HepG2 (cell line): Measurements from ENCODE around the gene BIRC2. TPM values are rescaled to one million over a fixed set of nuclear protein-coding genes. Genes with fewer than 3 reads are reported as not detected.

ENCODE experiments used
- ATAC-seq: fragments of 200-7000 bp; cut with Tn5 transposase; 3 replicates; pipeline ENCODE4 v1.9.1; 2020; ENCODE audit warnings: mild to moderate bottlenecking, moderate library complexity
- BruUV-seq: library from RNA; stranded (reverse); fragments of 400-500 nt; replicated peaks from 2 replicates; lab custom pipeline; 2021; lab: Mats Ljungman, UMichigan
- CTCF ChIA-PET: fragments of 300-600 bp; formaldehyde crosslinking; extraction: SDS; loops from one replicate; lab custom pipeline; 2021; ENCODE audit warnings: low total read pairs, inconsistent platforms, low intra/inter-chr PET ratio; lab: Yijun Ruan, JAX
- POLR2A ChIA-PET: fragments of 350-600 bp; sonication (Branson Sonifier 250); formaldehyde crosslinking; loops from one replicate; lab custom pipeline; 2020; ENCODE audit warnings: antibody characterized with exemption, inconsistent platforms; lab: Yijun Ruan, JAX
- DNase-seq: peaks from one replicate; pipeline ENCODE4 v3.0.0-alpha.2; 2015; ENCODE audit warnings: low spot score
- FAIRE-seq: peaks from 3 replicates; lab custom pipeline; 2011; peaks lifted over from hg19 to GRCh38; lab: Jason Lieb, UNC
- H2AFZ ChIP-seq: one replicate; pipeline ENCODE4 v1.6.1; 2011; ENCODE audit warnings: low read length, inconsistent platforms
- H3K27ac ChIP-seq: fragments of 300-600 bp; 3 replicates; pipeline ENCODE4 v1.8.0; 2011; ENCODE audit warnings: mixed run types, mild to moderate bottlenecking, mixed read lengths, low read length, inconsistent platforms; ENCODE audit not compliant: insufficient read depth; ENCODE audit errors: extremely low read length
- H3K27me3 ChIP-seq, 2 experiments: fragments of 200-600 bp in 1 of 2; 2 replicates in 1 of 2; 3 replicates in 1 of 2; pipeline versions ENCODE4 v1.6.0 to v1.8.0; 2011; ENCODE audit warnings: low read length in 2 of 2, mild to moderate bottlenecking in 2 of 2, moderate library complexity in 2 of 2, inconsistent platforms in 1 of 2; ENCODE audit not compliant: insufficient read depth in 2 of 2, control insufficient read depth in 1 of 2
- H3K36me3 ChIP-seq, 2 experiments: fragments of 200-600 bp in 1 of 2; replicated peaks in 1 of 2; 2 replicates in 1 of 2; 3 replicates in 1 of 2; pipeline versions ENCODE4 v1.5.1 to v1.8.0; 2011; ENCODE audit warnings: low read length in 2 of 2, inconsistent platforms in 1 of 2; ENCODE audit not compliant: insufficient read depth in 2 of 2, control insufficient read depth in 1 of 2
- H3K4me1 ChIP-seq: 2 replicates; pipeline ENCODE4 v1.5.1; 2012; ENCODE audit warnings: low read length, inconsistent platforms; ENCODE audit not compliant: insufficient read depth
- H3K4me2 ChIP-seq: 2 replicates; pipeline ENCODE4 v1.6.0; 2011; ENCODE audit warnings: low read depth, low read length, inconsistent platforms
- H3K4me3 ChIP-seq, 3 experiments: fragments of 200-600 bp in 1 of 3; sonication (generic), shearing (Covaris generic) in 1 of 3; replicated peaks in 1 of 3; 2 replicates each; pipeline ENCODE4 v1.5.1; 2011 to 2016; ENCODE audit warnings: low read length in 3 of 3, inconsistent platforms in 2 of 3, low read depth in 2 of 3, mild to moderate bottlenecking in 2 of 3, control low read depth in 1 of 3, mixed read lengths in 1 of 3; ENCODE audit not compliant: insufficient read depth in 1 of 3
- H3K79me2 ChIP-seq: one replicate; pipeline ENCODE4 v1.6.1; 2011; ENCODE audit warnings: low read length, inconsistent platforms; ENCODE audit not compliant: insufficient read depth
- H3K9ac ChIP-seq: 2 replicates; pipeline ENCODE4 v1.6.0; 2011; ENCODE audit warnings: mild to moderate bottlenecking, low read depth, low read length, inconsistent platforms; ENCODE audit not compliant: insufficient read depth
- H3K9me3 ChIP-seq: 2 replicates; pipeline ENCODE4 v1.5.1; 2012; ENCODE audit warnings: mild to moderate bottlenecking, low read length
- H4K20me1 ChIP-seq: 2 replicates; pipeline ENCODE4 v1.6.0; 2011; ENCODE audit warnings: inconsistent platforms, mild to moderate bottlenecking, low read length, moderate library complexity; ENCODE audit not compliant: insufficient read depth
- HNRNPUL1 ChIP-seq: fragments of 200-400 bp; formaldehyde crosslinking; IDR thresholded peaks from 2 replicates; pipeline ENCODE4 v1.6.1; 2017; ENCODE audit warnings: low read depth, mild to moderate bottlenecking, low read length, moderate library complexity
- MAFK ChIP-seq, 2 experiments: IDR thresholded peaks in 1 of 2; conservative IDR thresholded peaks in 1 of 2; 2 replicates each; pipeline ENCODE4 v1.6.1; 2011; ENCODE audit warnings: improper control_type of control experiment in 2 of 2, low read length in 2 of 2
- TERF1 ChIP-seq: sonication (generic); formaldehyde crosslinking; IDR thresholded peaks from 2 replicates; pipeline ENCODE4 v1.8.0; 2022; ENCODE audit warnings: mild to moderate bottlenecking, missing genetic modification reagents, moderate library complexity
- ZFP91 ChIP-seq: sonication (generic); formaldehyde crosslinking; IDR thresholded peaks from 2 replicates; pipeline ENCODE4 v1.9.0; 2022; ENCODE audit warnings: missing genetic modification reagents, mild to moderate bottlenecking, borderline replicate concordance
- ZNF354B ChIP-seq: sonication (generic); formaldehyde crosslinking; IDR thresholded peaks from 2 replicates; pipeline ENCODE4 v1.8.0; 2022; ENCODE audit warnings: mild to moderate bottlenecking, missing genetic modification reagents
- ZNF546 ChIP-seq: sonication (generic); formaldehyde crosslinking; conservative IDR thresholded peaks from 2 replicates; pipeline ENCODE4 v1.8.1; 2023; ENCODE audit warnings: mild to moderate bottlenecking, missing genetic modification reagents
- WGBS: methylation state at CpG from one replicate; pipeline ENCODE4 v1.1.6; 2017; ENCODE audit warnings: low lambda C conversion rate; 5-methylcytosine and 5-hydroxymethylcytosine counted together
- in situ Hi-C: cut with HindIII; loops from 2 replicates; pipeline ENCODE4 v1.10.0; 2017; ENCODE audit warnings: low pct_unique_long_range_greater_than_20kb; ENCODE audit not compliant: extremely low pct_ligation_motif_present
- intact Hi-C: fragments of 100-400 bp; cut with micrococcal nuclease; formaldehyde crosslinking; loops from one replicate; pipeline ENCODE4 v1.10.0; 2022; ENCODE audit not compliant: unreplicated experiment
- polyA plus RNA-seq, 8 experiments: library from polyadenylated mRNA; depleted of rRNA in 3 of 8; stranded (reverse) in 7 of 8; unstranded in 1 of 8; fragments of >200 nt; fragmentation: Illumina TruSeq in 4 of 8; extraction: Trizol in 4 of 8; gene quantifications; 2 replicates each; pipeline versions ENCODE4 v1.2.1 to v1.2.3, GENCODE V29; 2011 to 2016; ENCODE audit warnings: low read depth in 4 of 8, missing spikeins in 1 of 8, mixed read lengths in 1 of 8; ENCODE audit not compliant: insufficient read depth in 1 of 8
- total RNA-seq, 5 experiments: library from RNA; depleted of rRNA; stranded (reverse); fragments of >200 nt; fragmentation: Illumina TruSeq; extraction: Trizol; gene quantifications; 2 replicates each; pipeline ENCODE4 v1.2.3, GENCODE V29; 2016; ENCODE audit warnings: low read depth in 1 of 5

BIRC2 gene
- total and polyA plus RNA-seq, 2 of the 13 experiments (the other 11 are each of a cell fraction or from before 2014, with no cell fraction given), result 61.7 to 62.2 TPM

- TF ChIP-seq ZNF354B (CRISPR knock-in tag) (no peak), HNRNPUL1 (no peak)
These were observed 21.9 kb upstream of the BIRC2 start (continued) for GRCh38 chr11:102325088-102325487.

GRCh38 chr11:102328748-102329147 lies 18.3 kb upstream of the BIRC2 start:
- POLR2A ChIA-PET, result no interaction called here

GRCh38 chr11:102330231-102330630 lies 16.8 kb upstream of the BIRC2 start:
- Histone ChIP-seq H3K27ac (no peak overlapping the region), H3K9me3 (no peaks in the 10 kb centered on the region)
- DNase-seq (no peak), ATAC-seq (no peak)
- intact Hi-C loops, result no loop called here
- TF ChIP-seq ZFP91 (CRISPR knock-in tag), result no peak
- no peak for TF ChIP-seq TERF1 (CRISPR knock-in tag)
- TF ChIP-seq, all 625 proteins: peak for 0
- CTCF ChIA-PET, result no interaction called here
- in situ Hi-C loops, result no loop called here
- Histone ChIP-seq H3K4me2 (no peak overlapping the region), H3K9ac (no peak overlapping the region), H3K4me1 (no peaks in the 10 kb centered on the region), H3K79me2 (no peaks in the 10 kb centered on the region), H3K36me3 (no peaks in the 10 kb centered on the region), H4K20me1 (no peaks in the 10 kb centered on the region), H3K4me3 (no peak overlapping the region), H2AFZ (no peak overlapping the region), H3K27me3 (no peaks in the 10 kb centered on the region)
- FAIRE-seq, result no peak
- no TSS peak for BruUV-seq
- POLR2A ChIA-PET, result no interaction called here

More at GRCh38 chr11:102328748-102329147, 18.3 kb upstream of the BIRC2 start:
- WGBS, result 96% methylated on average over 1 of the region's 1 CpG
- FAIRE-seq (no peak), DNase-seq (no peak), ATAC-seq (no peak)
- CTCF ChIA-PET, result no interaction called here
- Histone ChIP-seq H3K27ac (no peak overlapping the region), H3K4me1 (no peaks in the 10 kb centered on the region), H2AFZ (no peak overlapping the region), H3K9ac (no peak overlapping the region), H3K4me2 (no peak overlapping the region), H4K20me1 (no peaks in the 10 kb centered on the region), H3K79me2 (no peaks in the 10 kb centered on the region), H3K4me3 (no peak overlapping the region), H3K27me3 (no peaks in the 10 kb centered on the region), H3K9me3 (no peaks in the 10 kb centered on the region), H3K36me3 (no peaks in the 10 kb centered on the region)
- no peak for TF ChIP-seq ZNF546
- peak; percentile 21 to 60; a peak in 3 of 4 replicates for TF ChIP-seq MAFK (conservative IDR thresholded peaks at IDR 0.05 in 1 of 2, IDR thresholded peaks at IDR 0.05 in 1 of 2; ENCODE audit: low read length in 2 of 2)
- intact Hi-C loops (no loop called here), in situ Hi-C loops (no loop called here)
- BruUV-seq, result no TSS peak
